ENCODE measurements around the gene PLXNB2.

- TF ChIP-seq ZBTB17 (tag by site-specific recombination; IDR thresholded peaks at IDR 0.05) (no peak), GFI1B (tag by site-specific recombination; IDR thresholded peaks at IDR 0.05) (no peak)
Measured at GRCh38 chr22:50305393-50305922, 2.0 kb downstream of the PLXNB2 start.

Measured in HEK293 (cell line).